C4-2B (cell line): ENCODE results near the gene EID1.

ENCODE experiments used
- H3K27ac ChIP-seq: fragments of 450-650 bp; 2 replicates; pipeline ENCODE4 v1.5.1; 2017
- CTCF ChIP-seq: fragments of 450-650 bp; conservative IDR thresholded peaks from 2 replicates; pipeline ENCODE4 v1.5.1; 2017; ENCODE audit warnings: mild to moderate bottlenecking
- ZFX ChIP-seq: fragments of 450-650 bp; IDR thresholded peaks from 2 replicates; pipeline ENCODE4 v1.6.1; 2017

Gene EID1, protein sequence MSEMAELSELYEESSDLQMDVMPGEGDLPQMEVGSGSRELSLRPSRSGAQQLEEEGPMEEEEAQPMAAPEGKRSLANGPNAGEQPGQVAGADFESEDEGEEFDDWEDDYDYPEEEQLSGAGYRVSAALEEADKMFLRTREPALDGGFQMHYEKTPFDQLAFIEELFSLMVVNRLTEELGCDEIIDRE

DNA sequence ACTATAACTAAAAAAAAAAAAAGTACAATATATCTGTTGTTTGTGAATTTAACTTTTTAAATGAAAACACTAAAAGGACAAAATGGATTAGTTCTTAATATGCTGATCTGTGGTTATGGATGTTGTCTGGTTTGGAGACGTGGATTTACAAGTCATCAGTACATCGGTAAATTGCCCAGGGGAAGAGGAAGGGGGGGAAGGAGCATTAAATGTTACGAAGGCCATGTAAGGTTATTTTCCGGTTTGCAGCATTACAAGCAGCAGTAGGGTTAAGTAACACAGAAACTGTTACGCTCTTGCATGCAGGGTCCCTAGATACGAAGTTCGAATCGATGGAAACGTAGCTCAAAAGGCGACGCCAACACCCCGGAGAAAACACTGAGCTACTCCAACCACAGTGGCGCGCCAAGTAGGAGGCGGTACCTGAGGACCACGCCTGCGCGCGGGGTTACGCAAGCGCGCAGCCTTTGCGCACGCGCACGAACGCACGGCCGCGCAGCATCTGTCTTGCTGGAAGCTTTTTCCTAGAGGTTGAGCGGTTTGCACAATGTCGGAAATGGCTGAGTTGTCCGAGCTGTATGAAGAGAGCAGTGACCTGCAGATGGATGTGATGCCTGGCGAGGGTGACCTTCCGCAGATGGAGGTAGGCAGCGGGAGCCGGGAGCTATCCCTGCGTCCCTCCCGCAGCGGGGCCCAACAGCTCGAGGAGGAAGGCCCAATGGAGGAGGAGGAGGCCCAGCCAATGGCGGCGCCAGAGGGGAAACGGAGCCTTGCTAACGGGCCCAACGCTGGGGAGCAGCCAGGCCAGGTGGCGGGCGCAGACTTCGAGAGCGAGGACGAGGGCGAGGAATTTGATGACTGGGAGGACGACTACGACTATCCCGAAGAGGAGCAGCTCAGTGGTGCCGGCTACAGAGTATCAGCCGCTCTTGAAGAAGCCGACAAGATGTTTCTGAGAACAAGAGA, at the start of gene EID1:
TSS of gene EID1 (plus strand) at position 505 of the 966 bp plus-strand sequence. CDS start at position 548, 43 bp downstream.
- TF ChIP-seq ZFX, result peak; percentile 96
- TF ChIP-seq CTCF, result no peak
- H3K27ac ChIP-seq, result peak within 1 kb of the TSS; percentile 90

- no peak overlapping the region for H3K27ac ChIP-seq
- TF ChIP-seq ZFX (no peak), CTCF (no peak)
Observed at GRCh38 chr15:48828471-48828870, 49.5 kb upstream of the EID1 start.

- no peak for TF ChIP-seq ZFX
- H3K27ac ChIP-seq, result no peak overlapping the region
Observed at GRCh38 chr15:48828906-48829305, 49.0 kb upstream of the EID1 start.

DNA sequence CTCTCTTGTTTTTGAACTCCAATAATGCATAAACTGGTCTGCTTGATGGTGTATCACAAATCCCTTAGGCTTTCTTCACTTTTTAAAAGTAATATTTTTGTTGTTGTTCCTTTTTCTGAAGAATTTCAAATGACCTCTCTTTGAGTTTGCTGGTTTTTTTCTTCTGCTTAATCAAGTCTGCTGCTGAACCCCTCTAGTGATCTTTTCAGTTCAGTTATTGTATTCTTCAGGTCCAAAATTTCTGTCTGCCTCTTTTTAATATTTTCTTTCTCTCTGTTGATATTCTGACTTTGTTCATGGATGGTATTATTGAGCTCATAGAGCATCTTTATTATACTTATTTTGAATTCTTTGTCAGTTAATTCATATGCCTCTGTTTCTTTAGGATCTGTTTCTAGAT, 45.3 kb upstream of the EID1 start:
- TF ChIP-seq CTCF, result no peak
- no peak for TF ChIP-seq ZFX
- no peak overlapping the region for H3K27ac ChIP-seq

- no peak overlapping the region for H3K27ac ChIP-seq
- TF ChIP-seq ZFX (no peak), CTCF (no peak)
Observed at GRCh38 chr15:48833526-48834239, 44.3 kb upstream of the EID1 start.

GRCh38 chr15:48834756-48835155, 43.2 kb upstream of the EID1 start:
- TF ChIP-seq ZFX, result no peak
- TF ChIP-seq CTCF, result no peak
- no peak overlapping the region for H3K27ac ChIP-seq

DNA sequence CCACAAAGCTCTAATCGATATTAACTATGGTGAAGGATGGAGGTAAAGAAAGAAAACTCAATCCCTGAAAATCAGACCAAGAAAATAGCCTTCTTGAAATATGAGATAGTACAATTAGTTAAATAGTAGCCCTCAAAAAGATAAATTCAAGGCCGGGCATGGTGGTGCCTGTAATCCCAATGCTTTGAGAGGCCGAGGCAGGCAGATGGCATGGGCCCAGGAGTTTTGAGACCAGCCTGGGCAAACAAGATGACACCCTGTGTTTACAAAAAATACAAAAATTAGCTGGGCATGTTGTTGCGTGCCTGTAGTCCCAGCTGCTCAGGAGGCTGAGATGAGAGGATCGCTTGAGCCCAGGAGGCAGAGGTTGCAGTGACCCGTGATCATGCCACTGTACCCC, 35.4 kb upstream of the EID1 start:
- TF ChIP-seq ZFX (no peak), CTCF (no peak)

More for the DNA sequence above, 35.4 kb upstream of the EID1 start:
- H3K27ac ChIP-seq, result no peak overlapping the region
